Kidney (tissue), 14 donors: ENCODE measurements around the gene SULT4A1. TPM values are rescaled to one million over a fixed set of nuclear protein-coding genes. Genes with fewer than 3 reads are reported as not detected.

ENCODE experiments used
- DNase-seq, 5 donors: peaks; one replicate each; pipeline ENCODE4 v3.0.0-alpha.2; 2013 to 2020
- FAIRE-seq: peaks from 2 replicates; lab custom pipeline; 2012; peaks lifted over from hg19 to GRCh38; lab: Jason Lieb, UNC
- H3K27ac ChIP-seq, 2 donors: one replicate each; pipeline ENCODE4 v1.7.0; 2013; ENCODE audit warnings: low read depth in 2 of 2, low read length in 2 of 2, inconsistent platforms in 1 of 2
- H3K27me3 ChIP-seq: one replicate; pipeline ENCODE4 v1.7.1; 2013; ENCODE audit warnings: low read length, inconsistent platforms; ENCODE audit not compliant: control insufficient read depth, insufficient read depth
- H3K36me3 ChIP-seq, 3 donors: one replicate each; pipeline versions ENCODE4 v1.7.0 to v1.7.1; 2013; ENCODE audit warnings: low read length in 3 of 3, control low read depth in 1 of 3, inconsistent platforms in 1 of 3; ENCODE audit not compliant: insufficient read depth in 3 of 3, control insufficient read depth in 2 of 3
- H3K4me1 ChIP-seq, 3 donors: one replicate each; pipeline versions ENCODE4 v1.7.0 to v1.7.1; 2013; ENCODE audit warnings: low read length in 3 of 3, inconsistent platforms in 1 of 3, low read depth in 1 of 3; ENCODE audit not compliant: control insufficient read depth in 2 of 3, insufficient read depth in 2 of 3
- H3K4me3 ChIP-seq, 3 donors: one replicate each; pipeline versions ENCODE4 v1.7.0 to v1.8.1; 2013; ENCODE audit warnings: low read length in 3 of 3, control low read depth in 1 of 3, inconsistent platforms in 1 of 3
- H3K9ac ChIP-seq, 3 donors: one replicate each; pipeline versions ENCODE4 v1.7.0 to v1.7.1; 2013; ENCODE audit warnings: low read length in 3 of 3, control low read depth in 1 of 3, inconsistent platforms in 1 of 3
- H3K9me3 ChIP-seq, 3 donors: one replicate each; pipeline versions ENCODE4 v1.7.0 to v1.7.1; 2013; ENCODE audit warnings: low read length in 3 of 3, control low read depth in 1 of 3, inconsistent platforms in 1 of 3; ENCODE audit not compliant: control insufficient read depth in 2 of 3, insufficient read depth in 1 of 3
- CTCF ChIP-seq: IDR thresholded peaks from 3 replicates; pipeline ENCODE4 v1.5.1; 2012; ENCODE audit warnings: mild to moderate bottlenecking, moderate library complexity, borderline replicate concordance; ENCODE audit not compliant: insufficient read depth; ENCODE audit errors: extremely low read depth
- intact Hi-C: fragments of 100-400 bp; cut with DNase I; formaldehyde crosslinking; loops from one replicate; pipeline ENCODE4 v1.11.1; 2022
- polyA plus RNA-seq: library from polyadenylated mRNA; stranded (reverse); fragments of 350-450 nt; fragmentation: Illumina TruSeq; extraction: RNeasy Lipid Tissue Mini Kit (QIAGEN cat#74804); gene quantifications from one replicate; pipeline ENCODE4 v1.2.3, GENCODE V29; 2014; ENCODE audit warnings: low read depth, low replicate concordance; ENCODE audit not compliant: insufficient read depth
- total RNA-seq: library from RNA; stranded (reverse); fragmentation: NEBNext Ultra II Directional; extraction: Animal tissue kit (Norgen Biotek cat#: 25700); gene quantifications from one replicate; pipeline ENCODE4 v1.2.1, GENCODE V29; 2021
- donor health status: control.
- donor health status: control.
- donor health status: control.
- donor health status: control.
- donor health status: control.
- donor health status: DM: yes; HTN: yes; CAD: no.
- donor health status: Normal renal cell carcinoma (clear cell type).

The SULT4A1 gene
- total and polyA plus RNA-seq, 2 donors from 2014 or later, result 0.52 to 0.57 TPM

DNA sequence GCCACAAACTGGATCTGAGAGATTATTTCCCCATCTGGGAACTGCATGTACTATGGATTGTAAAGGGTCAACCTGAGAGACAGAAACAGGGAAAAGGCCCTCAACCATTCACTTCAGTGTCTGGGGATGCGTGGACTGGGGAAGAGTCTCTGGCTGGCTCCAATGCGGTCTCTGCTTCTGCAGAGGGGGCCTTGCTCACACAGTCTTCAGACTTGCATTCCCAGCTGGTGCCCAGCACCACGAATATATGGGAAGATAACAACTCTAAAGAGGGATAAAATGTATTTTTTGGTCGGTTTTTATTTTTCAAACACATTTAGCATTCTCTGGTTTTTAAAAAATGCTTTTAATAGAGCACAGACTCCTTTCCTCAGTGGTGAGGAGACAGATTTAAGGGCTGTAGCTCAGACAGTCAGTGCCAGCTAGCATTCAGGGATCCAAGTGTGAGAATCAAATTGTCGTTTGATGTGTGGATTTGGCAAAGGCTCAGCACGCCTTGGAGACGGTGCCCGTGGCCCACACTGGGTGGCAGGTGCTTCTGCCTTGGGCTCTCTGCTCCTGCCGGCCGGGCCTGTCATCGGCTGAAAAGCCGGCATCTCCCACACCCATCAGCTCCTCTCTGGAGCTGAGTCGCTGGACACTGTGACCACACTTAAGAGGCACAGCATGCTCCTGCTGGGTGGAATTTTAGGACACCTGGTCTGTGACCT, 42.2 kb downstream of the SULT4A1 start:
- Histone ChIP-seq H3K9ac (no peak overlapping the region), H3K36me3 (no peaks in the 10 kb centered on the region), H3K27ac (no peak overlapping the region), H3K9me3 (no peaks in the 10 kb centered on the region), H3K4me3 (no peak overlapping the region), H3K27me3 (no peaks in the 10 kb centered on the region), H3K4me1 (peaks cover 0 to 11% (median 11%) of the 10 kb centered on the region in 3 donors)
- TF ChIP-seq CTCF, result no peak
- FAIRE-seq (no peak), DNase-seq (peak in 2 of 5 donors; percentile 14 to 63)
- intact Hi-C loops, result no loop called here

GRCh38 chr22:43819421-43819921, 42.8 kb downstream of the SULT4A1 start:
- DNase-seq (peak in 2 of 5 donors; percentile 23 to 43), FAIRE-seq (no peak)
- peaks cover 0 to 11% (median 8%) of the 10 kb centered on the region in 3 donors for H3K4me1 ChIP-seq
- H3K9me3 ChIP-seq, result no peaks in the 10 kb centered on the region
- no peak for TF ChIP-seq CTCF
- H3K4me3 ChIP-seq, result no peak overlapping the region
- no peak overlapping the region for H3K9ac ChIP-seq
- no peaks in the 10 kb centered on the region for H3K36me3 ChIP-seq
- H3K27ac ChIP-seq, result no peak overlapping the region
- intact Hi-C loops, result no loop called here
- no peaks in the 10 kb centered on the region for H3K27me3 ChIP-seq

DNA sequence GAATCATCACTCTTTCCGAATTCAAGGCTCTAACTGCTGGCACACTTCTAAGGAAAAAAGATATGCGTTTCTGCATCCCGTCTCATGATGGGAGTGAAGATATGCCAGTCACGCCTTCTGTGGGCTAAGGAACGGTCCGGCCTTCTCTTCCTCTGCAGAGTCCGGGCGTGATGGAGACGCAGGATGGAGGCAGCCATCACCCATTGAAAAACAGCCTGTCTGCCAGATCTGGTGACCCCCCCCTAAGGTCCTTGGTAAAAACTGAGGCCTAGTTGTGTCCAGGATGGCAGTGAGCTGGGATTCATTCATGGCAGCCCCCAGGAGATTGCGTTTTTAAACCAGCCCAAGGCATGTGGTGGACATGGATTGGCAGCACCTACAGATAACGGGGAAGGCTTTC, 43.3 kb downstream of the SULT4A1 start:
- DNase-seq (peak in 2 of 5 donors; percentile 20 to 49), FAIRE-seq (no peak)
- H3K27ac ChIP-seq, result no peak overlapping the region
- H3K4me3 ChIP-seq, result no peak overlapping the region
- H3K27me3 ChIP-seq, result no peaks in the 10 kb centered on the region
- no peak overlapping the region for H3K9ac ChIP-seq
- H3K36me3 ChIP-seq, result no peaks in the 10 kb centered on the region
- H3K9me3 ChIP-seq, result no peaks in the 10 kb centered on the region
- no peak for TF ChIP-seq CTCF
- peaks cover 0 to 8% (median 5%) of the 10 kb centered on the region in 3 donors for H3K4me1 ChIP-seq
- intact Hi-C loops, result no loop called here
